HG03575 (cell line): ENCODE data around the gene ZSCAN25.
"Not testable (repeated sequence)": the region's sequence is repeated elsewhere in the genome, so short reads cannot be mapped to it uniquely, and the experiment has no call there.

Experiments
- ATAC-seq: cut with Tn5 transposase; IDR thresholded peaks from one replicate; pipeline ENCODE4 v1.9.1; 2021; ENCODE audit not compliant: unreplicated experiment, insufficient number of reproducible peaks, low FRiP score; ENCODE audit errors: extremely low read depth

The ZSCAN25 gene

GRCh38 chr7:99614495-99614894 lies 2.3 kb upstream of the ZSCAN25 start:
- no peak for ATAC-seq

- ATAC-seq: no peak
Measured at GRCh38 chr7:99615989-99616358, 772 bp upstream of the ZSCAN25 start.

GRCh38 chr7:99617192-99617781 lies 541 bp downstream of the ZSCAN25 start:
- no peak for ATAC-seq

GRCh38 chr7:99618726-99619125 lies 2.0 kb downstream of the ZSCAN25 start:
- ATAC-seq: no peak

- ATAC-seq: no peak
Measured at GRCh38 chr7:99619571-99620130, 2.9 kb downstream of the ZSCAN25 start.

- ATAC-seq: no peak
Measured at GRCh38 chr7:99621271-99621670, 4.5 kb downstream of the ZSCAN25 start.

GRCh38 chr7:99622596-99622995 lies 5.8 kb downstream of the ZSCAN25 start:
- no peak for ATAC-seq

- ATAC-seq: no peak
Measured at GRCh38 chr7:99623091-99623693, 6.4 kb downstream of the ZSCAN25 start.

GRCh38 chr7:99623702-99624447 lies 7.1 kb downstream of the ZSCAN25 start:
- ATAC-seq: no peak

GRCh38 chr7:99624484-99624883 lies 7.7 kb downstream of the ZSCAN25 start:
- no peak for ATAC-seq

- no peak for ATAC-seq
Measured at GRCh38 chr7:99625321-99625720, 8.6 kb downstream of the ZSCAN25 start.

GRCh38 chr7:99625961-99626360 lies 9.2 kb downstream of the ZSCAN25 start:
- no peak for ATAC-seq

GRCh38 chr7:99626661-99627060 lies 9.9 kb downstream of the ZSCAN25 start:
- ATAC-seq: no peak

- ATAC-seq: no peak
Measured at GRCh38 chr7:99627513-99627912, 10.8 kb downstream of the ZSCAN25 start.

GRCh38 chr7:99628471-99629465 lies 12.0 kb downstream of the ZSCAN25 start:
- ATAC-seq: no peak

- no peak for ATAC-seq
Measured at GRCh38 chr7:99629643-99630042, 12.9 kb downstream of the ZSCAN25 start.

- no peak for ATAC-seq
Measured at GRCh38 chr7:99631295-99632109, 14.8 kb downstream of the ZSCAN25 start.

- not testable (repeated sequence) for ATAC-seq
Measured at GRCh38 chr7:99637414-99637813, 20.7 kb downstream of the ZSCAN25 start.
